Measurements from ENCODE around the gene OR6K6. TPM values are rescaled to one million over a fixed set of nuclear protein-coding genes. Genes with fewer than 3 reads are reported as not detected.

OR6K6 gene
- total RNA-seq, 1 donor from 2014 or later = not detected

- no peak for DNase-seq (ENCODE audit: low read depth)
Measured at GRCh38 chr1:158800526-158800925, 46.0 kb downstream of the OR6K6 start.

DNA sequence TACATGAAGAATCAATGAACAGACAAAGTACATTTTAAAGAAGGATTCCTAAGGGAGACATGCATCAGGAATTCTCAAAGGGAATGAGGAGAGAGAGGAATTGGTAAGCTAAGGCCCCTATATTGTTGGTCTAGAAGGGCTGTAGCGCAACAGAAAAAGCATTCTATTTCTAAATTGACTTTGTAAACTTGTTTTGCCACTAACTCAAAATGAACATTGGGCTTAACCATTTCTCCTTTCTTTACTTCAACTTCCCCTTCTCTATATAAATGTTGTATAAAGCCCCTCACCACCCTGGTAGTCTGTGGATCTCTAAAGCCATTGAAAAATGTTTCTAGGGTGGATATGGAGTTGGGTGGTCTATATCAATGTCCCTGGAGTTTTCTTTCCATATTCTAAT, 46.9 kb downstream of the OR6K6 start:
- DNase-seq (ENCODE audit: low read depth) = no peak

- no peak for DNase-seq (ENCODE audit: low read depth)
Measured at GRCh38 chr1:158803678-158804077, 49.2 kb downstream of the OR6K6 start.

Other genes starting within 250 kb of the OR6K6 start
- gene OR6Y1, start 200.3 kb upstream of the OR6K6 start, total RNA-seq = not detected in 2 replicates
- gene OR6P1, start 184.1 kb upstream of the OR6K6 start, total RNA-seq = not detected in 2 replicates
- gene OR10X1, start 174.8 kb upstream of the OR6K6 start, total RNA-seq = not detected in 2 replicates
- gene OR10Z1, start 149.5 kb upstream of the OR6K6 start, total RNA-seq = not detected in 2 replicates
- not detected in 2 replicates for gene SPTA1, start 68.0 kb upstream of the OR6K6 start, total RNA-seq
- gene OR6K2, start 54.1 kb upstream of the OR6K6 start, total RNA-seq = not detected in 2 replicates
- not detected in 2 replicates for gene OR6K3, start 34.0 kb upstream of the OR6K6 start, total RNA-seq
- not detected in 2 replicates for gene OR6N1, start 17.5 kb downstream of the OR6K6 start, total RNA-seq
- gene OR6N2, start 26.5 kb downstream of the OR6K6 start, total RNA-seq = not detected in 2 replicates
- gene MNDA, start 76.6 kb downstream of the OR6K6 start, total RNA-seq = not detected in 2 replicates
- not detected in 2 replicates for gene PYHIN1, start 176.8 kb downstream of the OR6K6 start, total RNA-seq